OCI-LY3 (cell line): ENCODE results near the gene TTC7B.

ENCODE experiments used
- EZH2phosphoT487 ChIP-seq: fragments of 200-600 bp; shearing (Covaris generic); IDR thresholded peaks from 2 replicates; pipeline ENCODE4 v1.6.1; 2018; ENCODE audit warnings: antibody characterized with exemption, mixed run types, low read depth
- TF ChIP-seq, protein P1 (sequence below): fragments of 200-600, 300-600 bp; sonication (generic); IDR thresholded peaks from 2 replicates; pipeline ENCODE4 v1.5.1; 2014; ENCODE audit warnings: antibody characterized with exemption, low read length, low read depth

DNA sequence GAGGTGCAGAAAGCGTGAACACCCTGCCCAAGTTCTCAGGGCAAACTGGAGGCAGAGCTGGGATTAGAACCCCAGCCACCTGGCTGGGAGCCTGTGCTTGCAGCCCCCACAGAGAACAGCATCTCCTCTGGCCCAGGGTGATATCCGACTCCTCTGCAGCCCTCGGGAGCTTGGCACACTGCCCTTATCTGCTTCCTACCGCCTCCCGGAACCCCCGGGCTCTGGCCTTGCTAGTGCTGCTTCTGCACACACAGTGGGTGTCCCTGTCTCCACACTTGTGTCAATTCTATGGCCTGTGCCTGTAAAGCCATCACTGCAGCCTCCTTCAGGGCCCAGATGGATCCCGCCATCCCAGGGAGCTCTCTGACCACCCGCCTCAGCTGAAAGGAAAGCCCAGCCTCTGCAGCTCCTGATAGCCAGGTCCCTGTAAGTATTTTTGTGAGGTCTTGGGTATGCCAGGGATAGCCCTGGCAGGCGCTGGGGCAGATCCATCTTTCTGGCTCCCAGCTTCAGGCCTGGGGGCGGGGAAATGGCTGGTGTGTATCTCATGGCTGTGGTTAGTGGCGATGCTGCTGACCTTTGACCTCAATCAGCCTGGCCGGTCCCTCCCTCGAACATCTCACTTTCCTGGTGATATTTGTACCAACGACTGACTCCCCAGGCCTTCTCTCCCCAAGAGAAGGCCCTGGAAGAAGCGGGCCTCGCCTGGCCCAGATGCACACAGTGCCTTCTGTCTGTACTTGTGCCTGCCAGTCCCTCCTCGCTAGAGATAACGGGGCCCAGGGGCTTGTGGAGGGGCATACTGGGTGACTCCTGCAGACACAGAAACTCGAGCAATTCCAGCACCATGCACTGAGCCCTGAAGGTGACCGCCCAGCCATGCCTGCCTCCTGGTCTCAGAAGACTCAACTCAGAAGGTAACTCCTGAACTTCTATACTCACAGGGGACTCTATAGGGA, 235.6 kb downstream of the TTC7B start:
- TF ChIP-seq, protein P1, sequence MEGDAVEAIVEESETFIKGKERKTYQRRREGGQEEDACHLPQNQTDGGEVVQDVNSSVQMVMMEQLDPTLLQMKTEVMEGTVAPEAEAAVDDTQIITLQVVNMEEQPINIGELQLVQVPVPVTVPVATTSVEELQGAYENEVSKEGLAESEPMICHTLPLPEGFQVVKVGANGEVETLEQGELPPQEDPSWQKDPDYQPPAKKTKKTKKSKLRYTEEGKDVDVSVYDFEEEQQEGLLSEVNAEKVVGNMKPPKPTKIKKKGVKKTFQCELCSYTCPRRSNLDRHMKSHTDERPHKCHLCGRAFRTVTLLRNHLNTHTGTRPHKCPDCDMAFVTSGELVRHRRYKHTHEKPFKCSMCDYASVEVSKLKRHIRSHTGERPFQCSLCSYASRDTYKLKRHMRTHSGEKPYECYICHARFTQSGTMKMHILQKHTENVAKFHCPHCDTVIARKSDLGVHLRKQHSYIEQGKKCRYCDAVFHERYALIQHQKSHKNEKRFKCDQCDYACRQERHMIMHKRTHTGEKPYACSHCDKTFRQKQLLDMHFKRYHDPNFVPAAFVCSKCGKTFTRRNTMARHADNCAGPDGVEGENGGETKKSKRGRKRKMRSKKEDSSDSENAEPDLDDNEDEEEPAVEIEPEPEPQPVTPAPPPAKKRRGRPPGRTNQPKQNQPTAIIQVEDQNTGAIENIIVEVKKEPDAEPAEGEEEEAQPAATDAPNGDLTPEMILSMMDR, result no peak
- no peak for TF ChIP-seq EZH2phosphoT487
